ENCODE results near the gene KCNAB1. TPM values are rescaled to one million over a fixed set of nuclear protein-coding genes. Genes with fewer than 3 reads are reported as not detected.

The KCNAB1 gene
- total and polyA plus RNA-seq, 2 donors (not counting 3 experiments of a cell fraction or from before 2014, with no cell fraction given) = 0.21 TPM; not detected in 1

DNA sequence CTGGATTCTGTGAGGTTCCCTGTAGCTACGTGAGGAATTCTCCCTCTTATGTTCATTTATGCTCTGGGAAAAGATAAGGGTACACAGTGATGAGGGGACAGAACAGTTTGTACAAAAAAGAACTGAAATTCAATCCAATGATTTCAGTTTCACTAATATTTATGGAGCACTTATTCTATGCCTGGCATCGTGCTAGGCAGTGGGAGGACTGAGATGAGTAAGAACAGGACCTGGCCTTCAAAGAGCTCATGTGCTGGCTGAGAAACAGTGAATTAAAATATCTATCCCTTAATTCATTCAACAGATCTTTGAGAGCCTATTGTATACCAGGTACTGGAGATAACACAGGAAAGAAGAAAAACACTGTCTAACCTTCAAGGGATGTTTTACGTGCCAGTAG is 412.4 kb downstream of the KCNAB1 start:
- dilution Hi-C loops (cut with MboI; ENCODE audit: extremely low pct_ligation_motif_present, low sequenced_read_pairs) = no loop called here
- no TSS peak for BruUV-seq (replicated peaks)
- H3K9ac ChIP-seq (replicated peaks; ENCODE audit: extremely low read depth, insufficient read depth, low read length) = no peak overlapping the region
- H3K27ac ChIP-seq (ENCODE audit: insufficient read depth, low read depth, low read length) = no peak overlapping the region
- no peaks in the 10 kb centered on the region for H3K9me1 ChIP-seq (replicated peaks; ENCODE audit: control insufficient read depth, extremely low read depth, insufficient read depth, low read length)
- CTCF ChIA-PET = interaction anchor here (0.8 to 1.7 kb wide), 3 partner anchors 16 to 605 kb away, joined by 3 to 4 read pairs (median 3); no protein-coding TSS in a partner anchor
- H4K20me1 ChIP-seq (replicated peaks; ENCODE audit: control insufficient read depth, extremely low read depth, insufficient read depth, low read length) = no peaks in the 10 kb centered on the region
- no peak for DNase-seq (ENCODE audit: low read depth, low spot score)
- H3K79me2 ChIP-seq (ENCODE audit: control insufficient read depth, insufficient read depth, low read length) = no peaks in the 10 kb centered on the region
- H3K9me3 ChIP-seq (replicated peaks; ENCODE audit: control insufficient read depth, insufficient read depth, low read length) = no peaks in the 10 kb centered on the region
- POLR2A ChIA-PET = no interaction called here
- H2AFZ ChIP-seq (ENCODE audit: low read depth, low read length) = no peak overlapping the region
- no peak overlapping the region for H3K4me3 ChIP-seq (replicated peaks in 1 of 3; ENCODE audit: insufficient read depth in 1 of 3, low read depth in 1 of 3, low read length in 3 of 3)
- no peaks in the 10 kb centered on the region for H3K27me3 ChIP-seq (ENCODE audit: control insufficient read depth in 2 of 2, insufficient read depth in 2 of 2, low read length in 2 of 2)
- no peak for FAIRE-seq
- intact Hi-C loops (cut with micrococcal nuclease) = no loop called here
- TF ChIP-seq MYC (IDR thresholded peaks at IDR 0.05; ENCODE audit: low read depth, low read length) (no peak), FOS (IDR thresholded peaks at IDR 0.05; ENCODE audit: borderline replicate concordance, insufficient read depth, low read length) (no peak), GATA2 (IDR thresholded peaks at IDR 0.05; ENCODE audit: insufficient read depth, insufficient read length, low read depth, low read length) (no peak)
- TF ChIP-seq, protein P1, sequence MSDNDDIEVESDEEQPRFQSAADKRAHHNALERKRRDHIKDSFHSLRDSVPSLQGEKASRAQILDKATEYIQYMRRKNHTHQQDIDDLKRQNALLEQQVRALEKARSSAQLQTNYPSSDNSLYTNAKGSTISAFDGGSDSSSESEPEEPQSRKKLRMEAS (IDR thresholded peaks at IDR 0.05; ENCODE audit: insufficient read depth, insufficient read length) = no peak
- TF ChIP-seq, protein P2, sequence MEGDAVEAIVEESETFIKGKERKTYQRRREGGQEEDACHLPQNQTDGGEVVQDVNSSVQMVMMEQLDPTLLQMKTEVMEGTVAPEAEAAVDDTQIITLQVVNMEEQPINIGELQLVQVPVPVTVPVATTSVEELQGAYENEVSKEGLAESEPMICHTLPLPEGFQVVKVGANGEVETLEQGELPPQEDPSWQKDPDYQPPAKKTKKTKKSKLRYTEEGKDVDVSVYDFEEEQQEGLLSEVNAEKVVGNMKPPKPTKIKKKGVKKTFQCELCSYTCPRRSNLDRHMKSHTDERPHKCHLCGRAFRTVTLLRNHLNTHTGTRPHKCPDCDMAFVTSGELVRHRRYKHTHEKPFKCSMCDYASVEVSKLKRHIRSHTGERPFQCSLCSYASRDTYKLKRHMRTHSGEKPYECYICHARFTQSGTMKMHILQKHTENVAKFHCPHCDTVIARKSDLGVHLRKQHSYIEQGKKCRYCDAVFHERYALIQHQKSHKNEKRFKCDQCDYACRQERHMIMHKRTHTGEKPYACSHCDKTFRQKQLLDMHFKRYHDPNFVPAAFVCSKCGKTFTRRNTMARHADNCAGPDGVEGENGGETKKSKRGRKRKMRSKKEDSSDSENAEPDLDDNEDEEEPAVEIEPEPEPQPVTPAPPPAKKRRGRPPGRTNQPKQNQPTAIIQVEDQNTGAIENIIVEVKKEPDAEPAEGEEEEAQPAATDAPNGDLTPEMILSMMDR (IDR thresholded peaks at IDR 0.05; ENCODE audit: extremely low read depth in 1 of 2, insufficient read depth in 1 of 2, low read depth in 1 of 2, low read length in 2 of 2) = no peak
- peaks cover 7% of the 10 kb centered on the region for H3K4me1 ChIP-seq (ENCODE audit: control insufficient read depth, extremely low read depth, insufficient read depth, low read length)
- no peak overlapping the region for H3K4me2 ChIP-seq (ENCODE audit: insufficient read depth, low read length)
- H3K36me3 ChIP-seq (ENCODE audit: control insufficient read depth in 2 of 2, extremely low read depth in 1 of 2, insufficient read depth in 2 of 2, low read length in 2 of 2) = peaks cover 0 to under 1% of the 10 kb centered on the region in 2 experiments

DNA sequence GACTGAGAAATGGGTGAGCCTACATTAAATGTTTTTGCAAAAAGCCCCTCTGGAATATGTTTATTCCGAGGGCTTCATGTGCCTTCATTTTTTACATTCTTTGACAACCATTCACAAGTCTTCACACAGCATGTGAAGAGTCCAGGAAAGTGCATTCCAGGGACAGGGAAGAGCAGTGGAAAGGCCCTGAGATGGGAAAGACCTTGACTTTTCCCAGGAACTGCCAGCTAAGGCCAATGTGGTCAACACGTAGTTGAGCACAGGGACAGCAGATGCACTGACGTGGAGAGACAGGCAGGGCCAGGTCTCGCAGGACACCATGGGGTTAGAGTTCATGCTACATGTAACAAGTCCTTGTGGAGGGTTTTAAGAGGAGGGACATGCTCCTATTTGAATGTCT is 412.8 kb downstream of the KCNAB1 start:
- dilution Hi-C loops (cut with MboI; ENCODE audit: extremely low pct_ligation_motif_present, low sequenced_read_pairs) (no loop called here), intact Hi-C loops (cut with micrococcal nuclease) (no loop called here)
- H3K9me1 ChIP-seq (replicated peaks; ENCODE audit: control insufficient read depth, extremely low read depth, insufficient read depth, low read length) = no peaks in the 10 kb centered on the region
- no peak overlapping the region for H3K4me2 ChIP-seq (ENCODE audit: insufficient read depth, low read length)
- DNase-seq (ENCODE audit: low read depth, low spot score) = no peak
- H3K9ac ChIP-seq (replicated peaks; ENCODE audit: extremely low read depth, insufficient read depth, low read length) = no peak overlapping the region
- no peaks in the 10 kb centered on the region for H4K20me1 ChIP-seq (replicated peaks; ENCODE audit: control insufficient read depth, extremely low read depth, insufficient read depth, low read length)
- H3K4me1 ChIP-seq (ENCODE audit: control insufficient read depth, extremely low read depth, insufficient read depth, low read length) = peaks cover 7% of the 10 kb centered on the region
- H2AFZ ChIP-seq (ENCODE audit: low read depth, low read length) = no peak overlapping the region
- peaks cover 0 to 2% of the 10 kb centered on the region in 2 experiments for H3K36me3 ChIP-seq (ENCODE audit: control insufficient read depth in 2 of 2, extremely low read depth in 1 of 2, insufficient read depth in 2 of 2, low read length in 2 of 2)
- H3K27ac ChIP-seq (ENCODE audit: insufficient read depth, low read depth, low read length) = no peak overlapping the region
- no peaks in the 10 kb centered on the region for H3K79me2 ChIP-seq (ENCODE audit: control insufficient read depth, insufficient read depth, low read length)
- ChIA-PET CTCF (interaction anchor here (0.8 to 1.0 kb wide), 2 partner anchors 16 to 604 kb away, joined by 3 read pairs; no protein-coding TSS in a partner anchor), POLR2A (no interaction called here)
- no TSS peak for BruUV-seq (replicated peaks)
- no peaks in the 10 kb centered on the region for H3K27me3 ChIP-seq (ENCODE audit: control insufficient read depth in 2 of 2, insufficient read depth in 2 of 2, low read length in 2 of 2)
- TF ChIP-seq JUN (IDR thresholded peaks at IDR 0.05; ENCODE audit: borderline replicate concordance, insufficient read depth, insufficient read length, low read depth) (no peak), EZH2 (IDR thresholded peaks at IDR 0.05; ENCODE audit: borderline replicate concordance, low read depth, low read length, severe bottlenecking) (no peak), POLR2A (IDR thresholded peaks at IDR 0.05; ENCODE audit: low read depth, low read length) (no peak), MYC (IDR thresholded peaks at IDR 0.05; ENCODE audit: low read depth, low read length) (no peak), GATA2 (IDR thresholded peaks at IDR 0.05; ENCODE audit: insufficient read depth, insufficient read length, low read depth, low read length) (no peak)
- TF ChIP-seq, protein P1 (IDR thresholded peaks at IDR 0.05; ENCODE audit: insufficient read depth, insufficient read length) = no peak
- TF ChIP-seq, protein P2 (IDR thresholded peaks at IDR 0.05; ENCODE audit: extremely low read depth in 1 of 2, insufficient read depth in 1 of 2, low read depth in 1 of 2, low read length in 2 of 2) = no peak
- H3K4me3 ChIP-seq (replicated peaks in 1 of 3; ENCODE audit: insufficient read depth in 1 of 3, low read depth in 1 of 3, low read length in 3 of 3) = no peak overlapping the region
- no peak for FAIRE-seq
- no peaks in the 10 kb centered on the region for H3K9me3 ChIP-seq (replicated peaks; ENCODE audit: control insufficient read depth, insufficient read depth, low read length)

Data from endothelial cell of umbilical vein (primary cell).